HEK293 (cell line): ENCODE results near the gene BACH1.

Experiments used
- CTCF ChIA-PET: fragments of 350-600 bp; formaldehyde crosslinking; extraction: SDS; loops from one replicate; lab custom pipeline; 2021; ENCODE audit warnings: antibody characterized with exemption; lab: Yijun Ruan, JAX
- POLR2A ChIA-PET: fragments of 300-600 bp; formaldehyde crosslinking; extraction: SDS; loops from one replicate; lab custom pipeline; 2020; ENCODE audit warnings: antibody characterized with exemption, inconsistent platforms; lab: Yijun Ruan, JAX
- H3K27ac ChIP-seq: fragments of 200-500 bp; sonication (Bioruptor generic); 2 replicates; pipeline ENCODE4 v1.5.1; 2014; ENCODE audit warnings: low read depth, low read length, control low read depth, inconsistent platforms; ENCODE audit errors: extremely low read depth
- H3K36me3 ChIP-seq, 2 experiments: fragments of 200-500 bp in 1 of 2; sonication (Bioruptor generic) in 1 of 2; 1 replicate in 1 of 2; 2 replicates in 1 of 2; pipeline ENCODE4 v1.5.1; 2014 to 2017; ENCODE audit warnings: inconsistent platforms in 2 of 2, low read length in 2 of 2; ENCODE audit not compliant: control insufficient read depth in 2 of 2, insufficient read depth in 1 of 2
- H3K4me1 ChIP-seq: fragments of 200-500 bp; sonication (Bioruptor generic); 2 replicates; pipeline ENCODE4 v1.5.1; 2014; ENCODE audit warnings: mild to moderate bottlenecking, low read length, inconsistent platforms; ENCODE audit not compliant: control insufficient read depth, insufficient read depth
- H3K4me3 ChIP-seq: 2 replicates; pipeline ENCODE4 v1.5.1; 2011; ENCODE audit warnings: low read depth, mild to moderate bottlenecking, control low read depth, low read length, moderate library complexity
- H3K9me3 ChIP-seq: fragments of 200-500 bp; sonication (Bioruptor generic); 2 replicates; pipeline ENCODE4 v1.5.1; 2014; ENCODE audit warnings: low read depth, low read length, inconsistent platforms; ENCODE audit not compliant: control insufficient read depth, insufficient read depth
- FEZF1 ChIP-seq: fragments of 450-650 bp; formaldehyde crosslinking; IDR thresholded peaks from 2 replicates; pipeline ENCODE4 v1.5.1; 2016; ENCODE audit warnings: missing biosample characterization, missing genetic modification characterization
- GLI2 ChIP-seq: fragments of 450-650 bp; formaldehyde crosslinking; IDR thresholded peaks from 2 replicates; pipeline ENCODE4; 2017; ENCODE audit warnings: missing biosample characterization, missing genetic modification characterization, low read depth, borderline replicate concordance
- HOXA7 ChIP-seq: sonication (generic); formaldehyde crosslinking; IDR thresholded peaks from 2 replicates; pipeline ENCODE4 v1.8.1; 2022; ENCODE audit warnings: missing genetic modification reagents, borderline replicate concordance
- HOXD13 ChIP-seq: sonication (generic); formaldehyde crosslinking; IDR thresholded peaks from 2 replicates; pipeline ENCODE4 v1.8.0; 2022; ENCODE audit warnings: missing genetic modification reagents, borderline replicate concordance
- KLF1 ChIP-seq: fragments of 450-650 bp; formaldehyde crosslinking; IDR thresholded peaks from 2 replicates; pipeline ENCODE4 v1.5.1; 2016; ENCODE audit warnings: missing biosample characterization, missing genetic modification characterization
- MEIS1 ChIP-seq: sonication (generic); formaldehyde crosslinking; IDR thresholded peaks from 2 replicates; pipeline ENCODE4 v1.8.1; 2022; ENCODE audit warnings: missing genetic modification reagents, mild to moderate bottlenecking, borderline replicate concordance
- PRDM1 ChIP-seq: fragments of 450-650 bp; formaldehyde crosslinking; IDR thresholded peaks from 2 replicates; pipeline ENCODE4; 2016; ENCODE audit warnings: missing biosample characterization, missing genetic modification characterization
- SALL2 ChIP-seq: fragments of 450-650 bp; formaldehyde crosslinking; IDR thresholded peaks from 2 replicates; pipeline ENCODE4 v1.5.0; 2017; ENCODE audit warnings: missing biosample characterization, mild to moderate bottlenecking, missing genetic modification characterization, borderline replicate concordance
- ZBTB7A ChIP-seq: fragments of 450-650 bp; formaldehyde crosslinking; IDR thresholded peaks from 2 replicates; pipeline ENCODE4 v1.5.1; 2016; ENCODE audit warnings: low read depth, missing biosample characterization, missing genetic modification characterization
- ZFP41 ChIP-seq: fragments of 450-650 bp; formaldehyde crosslinking; IDR thresholded peaks from 2 replicates; pipeline ENCODE4 v1.5.1; 2016; ENCODE audit warnings: missing biosample characterization, missing genetic modification characterization, borderline replicate concordance
- ZFP69B ChIP-seq: fragments of 450-650 bp; formaldehyde crosslinking; IDR thresholded peaks from 2 replicates; pipeline ENCODE4 v1.5.1; 2016; ENCODE audit warnings: missing biosample characterization, missing genetic modification characterization
- ZNF10 ChIP-seq: fragments of 450-650 bp; formaldehyde crosslinking; IDR thresholded peaks from 2 replicates; pipeline ENCODE4 v1.5.1; 2017; ENCODE audit warnings: missing biosample characterization, missing genetic modification characterization
- ZNF341 ChIP-seq: fragments of 450-650 bp; formaldehyde crosslinking; IDR thresholded peaks from 2 replicates; pipeline ENCODE4; 2016; ENCODE audit warnings: low read depth, missing biosample characterization, missing genetic modification characterization
- ZNF473 ChIP-seq: fragments of 450-650 bp; formaldehyde crosslinking; IDR thresholded peaks from 2 replicates; pipeline ENCODE4 v1.5.1; 2017; ENCODE audit warnings: missing biosample characterization, missing genetic modification characterization
- ZNF514 ChIP-seq: fragments of 450-650 bp; formaldehyde crosslinking; IDR thresholded peaks from 2 replicates; pipeline ENCODE4 v1.5.1; 2016; ENCODE audit warnings: missing biosample characterization, missing genetic modification characterization
- ZNF530 ChIP-seq: fragments of 450-650 bp; formaldehyde crosslinking; IDR thresholded peaks from 2 replicates; pipeline ENCODE4 v1.5.1; 2016; ENCODE audit warnings: low read depth, missing biosample characterization, missing genetic modification characterization
- ZNF701 ChIP-seq: fragments of 450-650 bp; formaldehyde crosslinking; IDR thresholded peaks from 2 replicates; pipeline ENCODE4 v1.5.1; 2016; ENCODE audit warnings: missing biosample characterization, missing genetic modification characterization
- ZNF707 ChIP-seq: fragments of 450-650 bp; formaldehyde crosslinking; IDR thresholded peaks from 2 replicates; pipeline ENCODE4 v1.5.1; 2016; ENCODE audit warnings: missing biosample characterization, missing genetic modification characterization
- ZNF747 ChIP-seq: fragments of 450-650 bp; formaldehyde crosslinking; IDR thresholded peaks from 2 replicates; pipeline ENCODE4 v1.5.1; 2016; ENCODE audit warnings: missing biosample characterization, missing genetic modification characterization
- ZNF791 ChIP-seq: fragments of 450-650 bp; formaldehyde crosslinking; IDR thresholded peaks from 2 replicates; pipeline ENCODE4 v1.5.1; 2016; ENCODE audit warnings: missing biosample characterization, missing genetic modification characterization
- TF ChIP-seq, protein P1 (sequence below): fragments of 450-650 bp; formaldehyde crosslinking; IDR thresholded peaks from 2 replicates; pipeline ENCODE4 v1.5.1; 2016; ENCODE audit warnings: missing biosample characterization, missing genetic modification characterization
- TF ChIP-seq, protein P2 (sequence below): fragments of 450-650 bp; formaldehyde crosslinking; IDR thresholded peaks from 2 replicates; pipeline ENCODE4 v1.5.1; 2017; ENCODE audit warnings: missing biosample characterization, missing genetic modification characterization
- TF ChIP-seq, protein P3 (sequence below): fragments of 450-650 bp; formaldehyde crosslinking; IDR thresholded peaks from 2 replicates; pipeline ENCODE4 v1.5.1; 2016; ENCODE audit warnings: missing biosample characterization, missing genetic modification characterization
- TF ChIP-seq, protein P4 (sequence below): fragments of 450-650 bp; formaldehyde crosslinking; IDR thresholded peaks from 2 replicates; pipeline ENCODE4; 2016; ENCODE audit warnings: missing biosample characterization, missing genetic modification characterization
- TF ChIP-seq, protein P5 (sequence below): fragments of 450-650 bp; formaldehyde crosslinking; IDR thresholded peaks from 2 replicates; pipeline ENCODE4 v1.5.1; 2016; ENCODE audit warnings: missing biosample characterization, missing genetic modification characterization
- TF ChIP-seq, protein P6 (sequence below): fragments of 450-650 bp; formaldehyde crosslinking; IDR thresholded peaks from 2 replicates; pipeline ENCODE4 v1.5.1; 2016; ENCODE audit warnings: missing biosample characterization, missing genetic modification characterization

BACH1 gene

DNA sequence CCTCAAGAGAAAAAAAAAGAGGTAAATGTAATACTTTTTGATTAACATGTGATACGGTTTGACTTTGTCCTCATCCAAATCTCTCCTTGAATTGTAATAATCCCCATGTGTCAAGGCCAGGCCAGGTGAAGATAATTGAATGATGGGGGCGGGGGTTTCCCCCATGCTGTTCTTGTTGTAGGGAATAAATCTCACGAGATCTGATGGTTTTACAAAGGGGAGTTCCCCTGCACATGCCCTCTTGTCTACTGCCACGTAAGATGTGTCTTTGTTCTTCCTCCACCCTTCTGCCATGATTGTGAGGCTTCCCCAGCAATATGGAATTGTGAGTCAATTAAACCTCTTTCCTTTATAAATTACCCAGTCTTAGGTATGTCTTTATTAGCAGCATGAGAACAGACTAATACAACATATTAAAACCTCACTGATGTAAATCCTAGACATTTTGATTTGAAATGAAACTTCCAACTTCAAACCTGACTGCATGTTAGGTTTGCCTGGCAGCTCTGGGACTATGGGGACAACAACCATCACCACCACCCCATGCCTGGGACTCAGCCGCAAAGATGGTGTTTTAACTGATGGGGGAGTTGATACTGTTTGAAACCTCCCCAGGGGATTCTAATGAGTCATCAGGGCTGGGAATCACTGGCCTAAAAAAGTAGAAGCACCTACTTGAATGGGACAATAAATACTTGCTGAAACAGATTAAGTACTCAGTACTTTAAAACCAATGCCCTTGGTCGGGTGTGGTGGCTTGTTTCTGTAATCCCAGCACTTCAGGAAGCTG, 32.8 kb upstream of the BACH1 start (continued):
- TF ChIP-seq, protein P1, sequence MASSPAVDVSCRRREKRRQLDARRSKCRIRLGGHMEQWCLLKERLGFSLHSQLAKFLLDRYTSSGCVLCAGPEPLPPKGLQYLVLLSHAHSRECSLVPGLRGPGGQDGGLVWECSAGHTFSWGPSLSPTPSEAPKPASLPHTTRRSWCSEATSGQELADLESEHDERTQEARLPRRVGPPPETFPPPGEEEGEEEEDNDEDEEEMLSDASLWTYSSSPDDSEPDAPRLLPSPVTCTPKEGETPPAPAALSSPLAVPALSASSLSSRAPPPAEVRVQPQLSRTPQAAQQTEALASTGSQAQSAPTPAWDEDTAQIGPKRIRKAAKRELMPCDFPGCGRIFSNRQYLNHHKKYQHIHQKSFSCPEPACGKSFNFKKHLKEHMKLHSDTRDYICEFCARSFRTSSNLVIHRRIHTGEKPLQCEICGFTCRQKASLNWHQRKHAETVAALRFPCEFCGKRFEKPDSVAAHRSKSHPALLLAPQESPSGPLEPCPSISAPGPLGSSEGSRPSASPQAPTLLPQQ (tag by site-specific recombination) = no peak
- no peak for TF ChIP-seq ZNF341 (tag by site-specific recombination)
- no peak for TF ChIP-seq GLI2
- TF ChIP-seq ZNF791 (tag by site-specific recombination) = no peak
- no peak for TF ChIP-seq ZNF10 (tag by site-specific recombination)
- no peak for TF ChIP-seq HOXA7 (CRISPR knock-in tag)

DNA sequence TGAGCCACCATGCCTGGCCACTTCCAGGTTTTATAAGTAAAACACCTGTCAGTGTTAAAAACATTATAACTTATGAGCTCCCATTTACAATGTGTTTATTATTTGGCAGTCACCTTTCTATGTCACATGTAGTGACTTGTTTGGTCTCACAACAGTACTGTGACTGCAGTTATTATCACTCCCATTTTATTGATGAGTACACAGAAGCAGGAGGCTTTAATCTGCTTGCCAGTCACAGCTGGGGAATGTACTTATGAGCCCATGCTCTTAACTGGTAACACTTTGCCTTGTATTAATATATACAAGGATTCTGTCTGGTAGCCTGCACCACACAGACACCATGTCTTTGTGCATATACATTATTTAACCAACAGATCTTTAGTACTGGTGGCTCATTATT, 31.1 kb upstream of the BACH1 start:
- CTCF ChIA-PET = interaction anchor here (0.6 to 1.4 kb wide), 6 partner anchors 9 to 94 kb away, joined by 3 to 5 read pairs (median 4); no protein-coding TSS in a partner anchor
- H3K4me1 ChIP-seq = no peaks in the 10 kb centered on the region
- H3K4me3 ChIP-seq = no peak overlapping the region
- POLR2A ChIA-PET = no interaction called here
- no peak overlapping the region for H3K27ac ChIP-seq
- no peak for TF ChIP-seq ZNF530 (tag by site-specific recombination)
- no peak for TF ChIP-seq MEIS1
- TF ChIP-seq ZNF473 (tag by site-specific recombination) = no peak
- TF ChIP-seq ZFP41 (tag by site-specific recombination) = no peak
- no peak for TF ChIP-seq SALL2 (tag by site-specific recombination)
- no peak for TF ChIP-seq ZNF747 (tag by site-specific recombination)
- TF ChIP-seq, protein P2, sequence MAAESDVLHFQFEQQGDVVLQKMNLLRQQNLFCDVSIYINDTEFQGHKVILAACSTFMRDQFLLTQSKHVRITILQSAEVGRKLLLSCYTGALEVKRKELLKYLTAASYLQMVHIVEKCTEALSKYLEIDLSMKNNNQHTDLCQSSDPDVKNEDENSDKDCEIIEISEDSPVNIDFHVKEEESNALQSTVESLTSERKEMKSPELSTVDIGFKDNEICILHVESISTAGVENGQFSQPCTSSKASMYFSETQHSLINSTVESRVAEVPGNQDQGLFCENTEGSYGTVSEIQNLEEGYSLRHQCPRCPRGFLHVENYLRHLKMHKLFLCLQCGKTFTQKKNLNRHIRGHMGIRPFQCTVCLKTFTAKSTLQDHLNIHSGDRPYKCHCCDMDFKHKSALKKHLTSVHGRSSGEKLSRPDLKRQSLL (tag by site-specific recombination) = no peak
- no peak for TF ChIP-seq ZFP69B
- TF ChIP-seq, protein P3, sequence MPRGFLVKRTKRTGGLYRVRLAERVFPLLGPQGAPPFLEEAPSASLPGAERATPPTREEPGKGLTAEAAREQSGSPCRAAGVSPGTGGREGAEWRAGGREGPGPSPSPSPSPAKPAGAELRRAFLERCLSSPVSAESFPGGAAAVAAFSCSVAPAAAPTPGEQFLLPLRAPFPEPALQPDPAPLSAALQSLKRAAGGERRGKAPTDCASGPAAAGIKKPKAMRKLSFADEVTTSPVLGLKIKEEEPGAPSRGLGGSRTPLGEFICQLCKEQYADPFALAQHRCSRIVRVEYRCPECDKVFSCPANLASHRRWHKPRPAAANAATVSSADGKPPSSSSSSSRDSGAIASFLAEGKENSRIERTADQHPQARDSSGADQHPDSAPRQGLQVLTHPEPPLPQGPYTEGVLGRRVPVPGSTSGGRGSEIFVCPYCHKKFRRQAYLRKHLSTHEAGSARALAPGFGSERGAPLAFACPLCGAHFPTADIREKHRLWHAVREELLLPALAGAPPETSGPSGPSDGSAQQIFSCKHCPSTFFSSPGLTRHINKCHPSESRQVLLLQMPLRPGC = no peak
- no peak for TF ChIP-seq HOXD13
- no peak for TF ChIP-seq ZNF514 (tag by site-specific recombination)
- TF ChIP-seq, protein P4, sequence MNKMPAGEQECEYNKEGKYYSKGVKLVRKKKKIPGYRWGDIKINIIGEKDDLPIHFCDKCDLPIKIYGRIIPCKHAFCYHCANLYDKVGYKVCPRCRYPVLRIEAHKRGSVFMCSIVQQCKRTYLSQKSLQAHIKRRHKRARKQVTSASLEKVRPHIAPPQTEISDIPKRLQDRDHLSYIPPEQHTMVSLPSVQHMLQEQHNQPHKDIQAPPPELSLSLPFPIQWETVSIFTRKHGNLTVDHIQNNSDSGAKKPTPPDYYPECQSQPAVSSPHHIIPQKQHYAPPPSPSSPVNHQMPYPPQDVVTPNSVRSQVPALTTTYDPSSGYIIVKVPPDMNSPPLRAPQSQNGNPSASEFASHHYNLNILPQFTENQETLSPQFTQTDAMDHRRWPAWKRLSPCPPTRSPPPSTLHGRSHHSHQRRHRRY (tag by site-specific recombination) = no peak
- H3K9me3 ChIP-seq = no peaks in the 10 kb centered on the region
- no peaks in the 10 kb centered on the region for H3K36me3 ChIP-seq

DNA sequence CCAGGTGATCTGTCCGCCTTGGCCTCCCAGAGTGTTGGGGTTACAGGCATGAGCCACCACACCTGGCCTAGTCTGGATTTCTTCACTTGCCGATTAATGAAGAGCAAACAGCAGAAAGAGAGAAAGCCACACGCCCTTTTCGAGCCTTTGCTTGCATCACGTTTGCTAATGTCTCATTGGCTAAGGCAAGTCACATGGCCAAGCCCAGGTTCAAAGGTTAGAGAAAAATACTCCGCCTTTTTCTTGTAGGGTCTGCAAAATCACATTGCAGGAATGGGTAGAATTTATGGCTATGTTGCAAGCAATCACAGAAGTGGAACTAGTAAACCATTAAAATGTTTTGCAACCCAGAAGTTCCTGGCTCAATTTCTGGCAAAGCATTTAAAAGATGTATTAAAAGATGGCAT, 26.8 kb upstream of the BACH1 start:
- ChIA-PET POLR2A (no interaction called here), CTCF (no interaction called here)
- TF ChIP-seq KLF1 (tag by site-specific recombination) = no peak
- TF ChIP-seq, protein P5, sequence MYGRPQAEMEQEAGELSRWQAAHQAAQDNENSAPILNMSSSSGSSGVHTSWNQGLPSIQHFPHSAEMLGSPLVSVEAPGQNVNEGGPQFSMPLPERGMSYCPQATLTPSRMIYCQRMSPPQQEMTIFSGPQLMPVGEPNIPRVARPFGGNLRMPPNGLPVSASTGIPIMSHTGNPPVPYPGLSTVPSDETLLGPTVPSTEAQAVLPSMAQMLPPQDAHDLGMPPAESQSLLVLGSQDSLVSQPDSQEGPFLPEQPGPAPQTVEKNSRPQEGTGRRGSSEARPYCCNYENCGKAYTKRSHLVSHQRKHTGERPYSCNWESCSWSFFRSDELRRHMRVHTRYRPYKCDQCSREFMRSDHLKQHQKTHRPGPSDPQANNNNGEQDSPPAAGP (tag by site-specific recombination) = no peak
- TF ChIP-seq ZNF707 (tag by site-specific recombination) = no peak
- no peak for TF ChIP-seq ZBTB7A (tag by site-specific recombination)
- TF ChIP-seq, protein P6, sequence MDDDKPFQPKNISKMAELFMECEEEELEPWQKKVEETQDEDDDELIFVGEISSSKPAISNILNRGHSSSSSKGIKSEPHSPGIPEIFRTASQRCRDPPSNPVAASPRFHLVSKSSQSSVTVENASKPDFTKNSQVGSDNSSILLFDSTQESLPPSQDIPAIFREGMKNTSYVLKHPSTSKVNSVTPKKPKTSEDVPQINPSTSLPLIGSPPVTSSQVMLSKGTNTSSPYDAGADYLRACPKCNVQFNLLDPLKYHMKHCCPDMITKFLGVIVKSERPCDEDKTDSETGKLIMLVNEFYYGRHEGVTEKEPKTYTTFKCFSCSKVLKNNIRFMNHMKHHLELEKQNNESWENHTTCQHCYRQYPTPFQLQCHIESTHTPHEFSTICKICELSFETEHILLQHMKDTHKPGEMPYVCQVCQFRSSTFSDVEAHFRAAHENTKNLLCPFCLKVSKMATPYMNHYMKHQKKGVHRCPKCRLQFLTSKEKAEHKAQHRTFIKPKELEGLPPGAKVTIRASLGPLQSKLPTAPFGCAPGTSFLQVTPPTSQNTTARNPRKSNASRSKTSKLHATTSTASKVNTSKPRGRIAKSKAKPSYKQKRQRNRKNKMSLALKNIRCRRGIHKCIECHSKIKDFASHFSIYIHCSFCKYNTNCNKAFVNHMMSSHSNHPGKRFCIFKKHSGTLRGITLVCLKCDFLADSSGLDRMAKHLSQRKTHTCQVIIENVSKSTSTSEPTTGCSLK (tag by site-specific recombination) = no peak
- no peak for TF ChIP-seq FEZF1
- no peak for TF ChIP-seq ZNF701 (tag by site-specific recombination)
- no peak for TF ChIP-seq PRDM1 (tag by site-specific recombination)
- Histone ChIP-seq H3K9me3 (no peaks in the 10 kb centered on the region), H3K36me3 (no peaks in the 10 kb centered on the region), H3K4me3 (no peak overlapping the region), H3K27ac (no peak overlapping the region), H3K4me1 (no peaks in the 10 kb centered on the region)
